T-helper 17 cell (primary cell): ENCODE measurements around the gene BBS9. TPM values are rescaled to one million over a fixed set of nuclear protein-coding genes. Genes with fewer than 3 reads are reported as not detected.

Experiments used
- ATAC-seq: fragments of 150-1000 bp; cut with Tn5 transposase; 2 replicates; pipeline ENCODE4 v1.10.0; 2021; ENCODE audit warnings: mild to moderate bottlenecking, moderate library complexity
- DNase-seq, 3 donors: peaks; one replicate each; pipeline versions ENCODE4 v3.0.0 to v3.0.0-alpha.2; 2020 to 2021
- H3K9me3 ChIP-seq: one replicate; pipeline ENCODE4 v1.7.0; 2013; ENCODE audit warnings: low read length, mild to moderate bottlenecking; ENCODE audit not compliant: control insufficient read depth, poor library complexity, severe bottlenecking
- H3K27ac Mint-ChIP-seq: one replicate; pipeline ENCODE4 v1.8.0; 2022; ENCODE audit warnings: mild to moderate bottlenecking, moderate library complexity, mixed read lengths
- H3K27me3 Mint-ChIP-seq: one replicate; pipeline ENCODE4 v1.8.0; 2022; ENCODE audit warnings: mixed read lengths
- H3K36me3 Mint-ChIP-seq: one replicate; pipeline ENCODE4 v1.8.0; 2022; ENCODE audit warnings: low read depth, mixed read lengths
- H3K4me1 Mint-ChIP-seq: one replicate; pipeline ENCODE4 v1.8.0; 2022; ENCODE audit warnings: mild to moderate bottlenecking, mixed read lengths
- H3K4me3 Mint-ChIP-seq: one replicate; pipeline ENCODE4 v1.8.0; 2022; ENCODE audit warnings: mild to moderate bottlenecking, moderate library complexity, mixed read lengths
- total RNA-seq, 4 donors: library from RNA in 2 of 4; stranded (reverse) in 2 of 4; gene quantifications; one replicate each; pipeline ENCODE4 v1.2.3 and lab custom pipeline; 2022 to 2026

BBS9 gene
- total RNA-seq, 2 donors from 2014 or later = 23.4 to 25.3 TPM

- ATAC-seq = no peak
- Mint-ChIP-seq H3K4me1 (no peaks in the 10 kb centered on the region), H3K27me3 (no peaks in the 10 kb centered on the region), H3K27ac (no peak overlapping the region), H3K4me3 (no peak overlapping the region), H3K36me3 (peaks cover 11% of the 10 kb centered on the region)
- no peak for DNase-seq
- H3K9me3 ChIP-seq = no peaks in the 10 kb centered on the region
Observed at GRCh38 chr7:33535989-33536388, 406.6 kb downstream of the BBS9 start.

- ATAC-seq (no peak), DNase-seq (no peak)
- H3K27me3 Mint-ChIP-seq = no peaks in the 10 kb centered on the region
- no peak overlapping the region for H3K4me3 Mint-ChIP-seq
- H3K36me3 Mint-ChIP-seq = peaks cover 12% of the 10 kb centered on the region
- no peak overlapping the region for H3K27ac Mint-ChIP-seq
- no peaks in the 10 kb centered on the region for H3K4me1 Mint-ChIP-seq
- no peaks in the 10 kb centered on the region for H3K9me3 ChIP-seq
Observed at GRCh38 chr7:33536398-33537103, 407.2 kb downstream of the BBS9 start.

GRCh38 chr7:33537104-33537477 is 407.7 kb downstream of the BBS9 start:
- H3K27me3 Mint-ChIP-seq = no peaks in the 10 kb centered on the region
- peaks cover 12% of the 10 kb centered on the region for H3K36me3 Mint-ChIP-seq
- H3K27ac Mint-ChIP-seq = no peak overlapping the region
- no peaks in the 10 kb centered on the region for H3K9me3 ChIP-seq
- H3K4me1 Mint-ChIP-seq = no peaks in the 10 kb centered on the region
- ATAC-seq (no peak), DNase-seq (no peak)
- no peak overlapping the region for H3K4me3 Mint-ChIP-seq

DNA sequence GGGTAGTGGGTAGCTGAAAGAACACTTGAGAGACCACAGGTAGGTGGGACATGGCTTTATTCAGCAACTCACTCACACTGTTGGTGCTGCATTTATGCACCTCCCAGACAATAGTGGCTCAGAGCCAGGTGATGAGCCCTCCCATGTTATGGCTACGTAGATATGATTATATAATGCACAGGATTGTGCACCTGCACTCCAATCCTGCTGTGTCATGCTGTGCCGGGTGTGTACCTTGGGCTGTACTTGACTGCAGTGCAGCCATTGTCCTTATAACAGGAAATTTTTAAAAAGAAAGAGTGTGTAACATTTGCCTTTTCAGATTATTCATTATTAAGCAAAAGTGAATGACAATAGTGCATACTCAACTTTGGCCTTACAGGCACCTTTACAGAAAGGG is 409.8 kb downstream of the BBS9 start:
- DNase-seq = no peak
- Mint-ChIP-seq H3K36me3 (peaks cover 16% of the 10 kb centered on the region), H3K27ac (no peak overlapping the region)

GRCh38 chr7:33539659-33540400 is 410.5 kb downstream of the BBS9 start:
- DNase-seq = no peak
- no peaks in the 10 kb centered on the region for H3K27me3 Mint-ChIP-seq
- H3K9me3 ChIP-seq = no peaks in the 10 kb centered on the region
- H3K27ac Mint-ChIP-seq = no peak overlapping the region
- no peak overlapping the region for H3K4me3 Mint-ChIP-seq
- ATAC-seq = no peak
- peaks cover 16% of the 10 kb centered on the region for H3K36me3 Mint-ChIP-seq
- H3K4me1 Mint-ChIP-seq = no peaks in the 10 kb centered on the region

More for the DNA sequence above, 409.8 kb downstream of the BBS9 start:
- ATAC-seq = no peak
- Mint-ChIP-seq H3K4me3 (no peak overlapping the region), H3K27me3 (no peaks in the 10 kb centered on the region), H3K4me1 (no peaks in the 10 kb centered on the region)
- no peaks in the 10 kb centered on the region for H3K9me3 ChIP-seq

- peaks cover 7% of the 10 kb centered on the region for H3K36me3 Mint-ChIP-seq
Observed at GRCh38 chr7:33547880-33548279, 418.5 kb downstream of the BBS9 start.

DNA sequence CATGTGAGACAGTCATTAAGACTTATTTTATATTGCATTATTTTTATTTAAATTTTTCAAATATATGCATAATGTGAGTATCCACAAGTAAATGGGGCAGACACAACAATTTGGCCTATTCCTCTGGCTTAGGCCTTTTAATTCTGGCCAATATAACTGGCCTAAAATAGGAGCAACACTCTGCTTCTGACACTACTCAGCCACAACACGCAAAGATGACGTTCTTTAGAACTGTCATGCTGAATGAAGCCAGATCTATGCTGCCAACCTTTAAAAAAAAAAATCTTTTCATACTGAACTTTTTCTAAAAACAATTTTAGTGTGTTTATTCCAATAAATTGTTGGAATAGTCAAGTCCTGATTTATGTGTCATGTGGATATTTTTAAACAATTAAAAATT is 421.0 kb downstream of the BBS9 start:
- Mint-ChIP-seq H3K4me3 (no peak overlapping the region), H3K27ac (no peak overlapping the region), H3K27me3 (no peaks in the 10 kb centered on the region), H3K36me3 (peaks cover 3% of the 10 kb centered on the region), H3K4me1 (no peaks in the 10 kb centered on the region)
- no peaks in the 10 kb centered on the region for H3K9me3 ChIP-seq
- DNase-seq (no peak), ATAC-seq (no peak)

More at GRCh38 chr7:33547880-33548279, 418.5 kb downstream of the BBS9 start:
- H3K27ac Mint-ChIP-seq = no peak overlapping the region
- H3K27me3 Mint-ChIP-seq = no peaks in the 10 kb centered on the region
- ATAC-seq = no peak
- H3K9me3 ChIP-seq = no peaks in the 10 kb centered on the region
- H3K4me3 Mint-ChIP-seq = no peak overlapping the region
- H3K4me1 Mint-ChIP-seq = no peaks in the 10 kb centered on the region
- DNase-seq = no peak

- H3K27me3 Mint-ChIP-seq = no peaks in the 10 kb centered on the region
- H3K4me3 Mint-ChIP-seq = no peak overlapping the region
- H3K27ac Mint-ChIP-seq = no peak overlapping the region
- no peaks in the 10 kb centered on the region for H3K4me1 Mint-ChIP-seq
- ATAC-seq (no peak), DNase-seq (no peak)
- peaks cover 3% of the 10 kb centered on the region for H3K36me3 Mint-ChIP-seq
- H3K9me3 ChIP-seq = no peaks in the 10 kb centered on the region
Observed at GRCh38 chr7:33550979-33551378, 421.6 kb downstream of the BBS9 start.

- H3K4me1 Mint-ChIP-seq = no peaks in the 10 kb centered on the region
Observed at GRCh38 chr7:33554046-33554445, 424.7 kb downstream of the BBS9 start.

GRCh38 chr7:33554576-33554975 is 425.2 kb downstream of the BBS9 start:
- peaks cover 3% of the 10 kb centered on the region for H3K36me3 Mint-ChIP-seq

More at GRCh38 chr7:33554046-33554445, 424.7 kb downstream of the BBS9 start:
- Mint-ChIP-seq H3K36me3 (peaks cover 3% of the 10 kb centered on the region), H3K27me3 (no peaks in the 10 kb centered on the region), H3K27ac (no peak overlapping the region), H3K4me3 (no peak overlapping the region)
- ATAC-seq (no peak), DNase-seq (no peak)
- H3K9me3 ChIP-seq = no peaks in the 10 kb centered on the region

GRCh38 chr7:33556472-33556871 is 427.1 kb downstream of the BBS9 start:
- Mint-ChIP-seq H3K36me3 (peaks cover 3% of the 10 kb centered on the region), H3K27ac (no peak overlapping the region), H3K4me1 (no peaks in the 10 kb centered on the region), H3K27me3 (no peaks in the 10 kb centered on the region), H3K4me3 (no peak overlapping the region)
- no peak for ATAC-seq
- DNase-seq = no peak
- H3K9me3 ChIP-seq = no peaks in the 10 kb centered on the region

More at GRCh38 chr7:33554576-33554975, 425.2 kb downstream of the BBS9 start:
- Mint-ChIP-seq H3K27me3 (no peaks in the 10 kb centered on the region), H3K4me1 (no peaks in the 10 kb centered on the region), H3K27ac (no peak overlapping the region), H3K4me3 (no peak overlapping the region)
- ATAC-seq (no peak), DNase-seq (no peak)
- no peaks in the 10 kb centered on the region for H3K9me3 ChIP-seq

DNA sequence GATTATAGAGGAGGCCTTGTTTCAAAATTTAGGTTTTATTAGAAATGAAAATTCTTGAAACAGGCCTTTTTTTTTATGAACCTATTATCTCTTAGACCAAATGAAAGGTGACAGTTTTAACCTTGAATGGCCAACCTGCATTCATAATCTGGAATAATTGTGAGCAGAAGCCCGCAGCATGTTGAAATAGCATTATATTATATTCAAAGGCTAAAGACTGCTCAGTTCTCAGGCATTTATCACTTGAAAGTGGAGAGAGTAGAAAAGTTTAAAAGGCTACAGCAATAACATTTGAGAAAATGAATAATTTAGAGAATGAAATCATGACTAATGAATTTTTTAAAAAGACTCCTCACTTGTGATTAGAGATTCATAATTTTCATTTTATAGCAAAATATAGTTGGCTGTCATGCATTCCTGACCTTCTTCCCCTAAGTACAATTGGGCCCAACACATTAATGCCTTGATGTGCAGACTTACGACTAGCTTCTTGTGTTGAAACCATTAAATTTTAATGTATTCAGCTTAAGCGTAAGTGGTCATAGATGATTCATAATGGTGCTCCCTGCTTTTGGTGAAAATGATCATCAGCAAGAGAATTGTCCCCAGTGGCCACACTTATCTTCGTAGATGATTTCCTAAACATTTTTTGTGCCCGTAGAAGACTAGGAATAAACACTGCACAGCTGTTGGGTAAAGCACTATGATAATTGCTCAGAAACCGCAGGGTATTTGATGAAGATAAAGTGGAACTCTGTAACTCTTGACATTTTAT is 429.4 kb downstream of the BBS9 start:
- no peaks in the 10 kb centered on the region for H3K27me3 Mint-ChIP-seq
- H3K27ac Mint-ChIP-seq = no peak overlapping the region
- DNase-seq (no peak), ATAC-seq (no peak)
- no peaks in the 10 kb centered on the region for H3K9me3 ChIP-seq
- peaks cover 3% of the 10 kb centered on the region for H3K36me3 Mint-ChIP-seq
- no peaks in the 10 kb centered on the region for H3K4me1 Mint-ChIP-seq
- no peak overlapping the region for H3K4me3 Mint-ChIP-seq

- ATAC-seq = no peak
- peaks cover 3% of the 10 kb centered on the region for H3K36me3 Mint-ChIP-seq
- no peak overlapping the region for H3K27ac Mint-ChIP-seq
- H3K4me3 Mint-ChIP-seq = no peak overlapping the region
- no peaks in the 10 kb centered on the region for H3K9me3 ChIP-seq
- H3K4me1 Mint-ChIP-seq = no peaks in the 10 kb centered on the region
- no peak for DNase-seq
- no peaks in the 10 kb centered on the region for H3K27me3 Mint-ChIP-seq
Observed at GRCh38 chr7:33559324-33559710, 430.0 kb downstream of the BBS9 start.
